HG03520 (cell line): ENCODE measurements around the gene TDRKH.

Experiments
- ATAC-seq: cut with Tn5 transposase; IDR thresholded peaks from one replicate; pipeline ENCODE4 v1.9.1; 2021; ENCODE audit warnings: mild to moderate bottlenecking, moderate library complexity; ENCODE audit not compliant: unreplicated experiment

The TDRKH gene

GRCh38 chr1:151823175-151823574 lies 32.9 kb upstream of the TDRKH start:
- ATAC-seq: no peak

- no peak for ATAC-seq
These were observed 32.1 kb upstream of the TDRKH start for GRCh38 chr1:151822404-151822803.

- no peak for ATAC-seq
These were observed 30.6 kb upstream of the TDRKH start for GRCh38 chr1:151820940-151821339.

GRCh38 chr1:151819976-151820623 lies 29.8 kb upstream of the TDRKH start:
- ATAC-seq: no peak

- ATAC-seq: no peak
These were observed 29.0 kb upstream of the TDRKH start for GRCh38 chr1:151819227-151819835.

DNA sequence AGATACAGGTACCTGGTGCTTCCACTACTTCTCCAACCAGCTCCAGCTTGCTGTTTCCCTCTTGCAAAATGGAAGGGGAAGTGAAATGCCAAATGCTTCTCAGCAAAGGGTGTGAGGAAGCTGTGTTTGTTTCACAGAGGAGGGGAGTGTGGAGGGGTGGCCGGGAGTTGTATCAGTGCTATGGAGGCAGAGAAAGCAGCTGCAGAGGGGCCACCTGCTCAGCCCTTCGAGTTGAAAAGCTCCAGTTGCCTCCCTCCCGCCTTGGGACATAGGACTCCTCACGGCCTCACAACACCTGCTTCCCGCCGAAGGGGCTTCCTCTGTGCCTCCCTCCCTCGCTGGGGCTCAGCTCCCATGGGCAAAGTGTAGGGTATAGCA lies 27.0 kb upstream of the TDRKH start:
- no peak for ATAC-seq

DNA sequence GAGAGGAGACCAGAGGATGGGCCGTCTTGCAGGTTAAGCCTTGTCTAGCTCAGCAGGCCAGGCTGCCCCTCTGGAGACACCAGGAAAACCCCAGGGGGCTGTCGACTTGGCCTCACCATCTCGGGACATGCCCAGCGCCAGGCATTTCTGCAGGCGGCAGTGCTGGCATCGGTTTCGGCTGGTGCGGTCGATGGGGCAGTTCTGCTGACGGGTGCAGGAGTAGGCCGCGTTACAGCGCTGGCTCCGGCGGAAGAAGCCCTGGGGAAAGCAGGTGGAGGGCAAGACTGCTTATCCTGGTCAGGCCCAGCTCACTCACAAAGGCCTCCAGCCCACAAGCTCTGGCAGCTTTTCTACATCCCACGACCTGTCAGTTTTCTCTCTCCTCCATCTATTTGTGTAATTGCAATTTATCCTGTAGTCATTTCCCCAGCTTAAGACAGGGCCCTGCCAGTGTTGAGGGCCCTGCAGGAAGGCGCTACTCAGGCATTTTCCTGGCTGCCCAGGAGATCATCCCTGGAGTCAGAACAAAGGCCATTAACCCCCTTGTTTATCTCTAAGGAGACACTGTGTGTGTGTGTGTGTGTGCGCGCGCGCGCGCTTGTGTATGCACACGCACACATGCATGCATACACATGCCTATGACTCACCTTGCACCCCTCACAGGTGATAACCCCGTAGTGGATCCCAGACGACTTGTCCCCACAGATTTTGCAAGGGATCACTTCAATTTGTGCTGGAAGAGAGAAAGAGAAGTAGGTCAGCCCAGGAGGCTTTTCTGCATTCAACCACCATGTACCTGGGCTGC lies 26.4 kb upstream of the TDRKH start:
- no peak for ATAC-seq

DNA sequence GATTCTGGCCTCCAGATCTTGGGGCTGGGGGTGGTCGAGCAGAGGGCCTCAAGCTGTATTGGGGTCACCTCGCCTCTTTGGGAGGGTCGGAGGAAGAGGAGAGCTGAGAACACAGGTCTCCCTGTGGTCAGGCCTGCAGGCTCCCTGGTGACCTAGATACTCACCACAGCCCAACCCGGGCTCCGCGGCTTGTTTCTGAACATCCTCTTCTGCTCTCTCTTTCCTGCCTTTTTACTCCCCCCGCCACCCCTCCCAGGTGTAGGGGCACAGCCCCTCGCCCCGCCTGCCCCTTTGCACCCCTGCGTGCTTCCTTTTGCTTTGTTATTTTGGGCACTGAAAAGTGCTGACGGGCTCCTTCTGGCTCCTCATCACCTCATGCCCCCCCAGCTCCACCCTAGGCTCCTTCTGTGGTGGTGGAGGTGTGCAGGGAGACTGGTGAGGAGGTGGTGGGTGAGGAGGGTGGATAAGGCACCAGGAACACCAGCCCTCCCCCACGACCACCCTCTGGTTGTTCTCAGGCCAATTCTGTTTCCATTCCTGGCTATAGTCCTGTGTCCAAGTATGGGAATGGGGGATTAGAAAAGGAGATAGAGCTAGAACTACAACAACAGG lies 25.5 kb upstream of the TDRKH start:
- no peak for ATAC-seq

DNA sequence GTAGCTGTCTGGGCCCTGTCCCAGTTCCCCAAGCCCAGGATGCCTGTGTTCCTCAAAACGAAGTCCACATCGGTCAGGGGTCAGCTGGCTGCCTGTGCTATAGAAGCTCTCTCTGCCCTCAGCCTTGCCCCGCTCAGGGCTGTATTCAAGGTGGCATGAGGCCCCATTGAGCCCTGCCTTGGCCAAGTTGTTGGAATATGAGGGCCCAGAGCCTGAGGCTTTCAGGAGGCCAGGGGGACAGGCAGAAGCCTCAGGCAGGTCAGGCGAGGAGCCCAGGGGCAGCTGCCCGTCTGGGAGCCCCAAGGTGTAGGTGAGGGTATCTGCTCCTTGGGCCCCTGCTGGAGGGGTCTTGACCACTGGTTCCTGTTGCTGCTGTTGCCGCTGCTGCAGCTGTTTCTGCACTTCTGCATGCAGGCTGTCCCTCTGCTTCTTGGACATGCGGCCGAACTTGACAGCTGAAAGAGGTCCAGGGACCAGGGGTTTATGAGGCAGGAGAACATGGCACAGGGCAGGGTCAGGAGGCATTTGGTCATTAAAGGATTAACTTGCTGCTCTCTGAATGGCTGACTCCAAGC lies 24.8 kb upstream of the TDRKH start:
- ATAC-seq: no peak

DNA sequence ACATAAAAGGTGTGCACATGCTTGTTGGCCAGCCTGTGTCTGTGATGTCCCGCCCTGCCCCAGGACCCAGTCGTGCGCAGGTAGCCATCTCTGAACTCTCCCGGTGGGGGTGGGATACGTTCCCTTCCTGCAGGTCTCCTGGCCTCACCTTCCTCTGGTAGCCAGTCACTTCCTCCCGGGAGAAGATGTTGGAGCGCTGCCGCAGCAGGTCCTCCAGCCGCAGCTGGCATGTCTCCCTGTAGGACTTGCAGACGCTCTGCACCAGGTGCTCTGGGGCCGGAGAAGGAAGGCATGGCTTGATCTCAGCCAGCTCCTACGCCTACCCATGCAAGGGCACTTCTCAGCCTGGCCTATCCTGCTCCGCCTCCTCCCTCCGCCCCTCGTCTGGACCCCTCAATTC lies 24.1 kb upstream of the TDRKH start:
- ATAC-seq: no peak

DNA sequence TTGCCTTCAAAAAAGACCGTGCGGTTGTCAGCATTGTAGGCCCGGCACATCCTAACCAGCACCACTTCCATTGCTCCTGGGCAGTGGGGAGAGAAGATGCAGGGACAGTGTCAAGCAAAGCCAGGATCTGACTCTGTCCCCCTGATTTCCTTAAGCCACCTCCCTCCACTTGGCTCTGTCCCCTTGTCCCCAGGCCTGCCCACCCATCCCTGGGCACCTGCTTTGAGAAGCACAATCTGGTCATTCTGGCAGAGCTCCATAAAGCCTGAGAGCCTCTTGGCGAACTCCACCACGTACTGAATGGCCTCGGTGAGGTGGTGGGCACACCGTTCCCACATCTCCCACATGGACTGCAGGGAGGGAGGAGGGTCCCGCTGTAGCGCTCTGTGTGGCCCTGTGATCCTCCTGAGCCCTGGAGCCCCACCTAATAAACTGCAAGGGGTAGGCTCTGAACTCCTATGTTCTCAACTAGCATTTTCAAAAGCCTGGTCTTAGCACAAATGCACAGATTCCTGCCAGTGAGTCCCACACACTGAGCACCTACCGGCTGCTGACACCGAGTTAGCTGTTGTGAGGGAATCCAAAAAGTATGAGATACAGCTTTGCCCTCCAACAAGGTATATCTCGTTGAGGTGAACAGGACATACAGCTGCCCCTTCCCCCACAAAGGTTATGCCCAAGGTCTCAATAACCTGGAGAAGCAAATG lies 23.1 kb upstream of the TDRKH start:
- no peak for ATAC-seq

DNA sequence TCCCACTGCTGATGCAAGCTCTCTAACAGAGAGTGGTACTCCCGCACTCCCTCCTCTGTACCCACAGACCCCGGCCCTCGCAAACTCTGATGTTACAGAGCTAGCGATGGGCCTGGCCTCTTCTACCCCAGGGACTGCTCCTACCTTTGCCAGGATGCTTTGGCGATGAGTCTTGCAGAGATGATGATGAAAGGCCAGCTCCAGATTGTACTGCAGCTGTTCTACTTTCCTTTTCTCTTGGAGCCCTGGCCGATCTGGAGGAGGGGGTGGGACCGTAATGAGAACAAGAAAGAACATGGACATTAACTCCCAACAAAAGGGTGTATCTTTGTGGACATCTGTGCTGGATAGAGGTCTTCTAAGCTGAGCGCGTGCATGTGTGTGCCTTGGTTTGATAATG lies 20.9 kb upstream of the TDRKH start:
- ATAC-seq: no peak

- no peak for ATAC-seq
These were observed 19.8 kb upstream of the TDRKH start for GRCh38 chr1:151809985-151810556.

- ATAC-seq: no peak
These were observed 19.1 kb upstream of the TDRKH start for GRCh38 chr1:151809290-151809984.

- no peak for ATAC-seq
These were observed 17.5 kb upstream of the TDRKH start for GRCh38 chr1:151807766-151808165.

DNA sequence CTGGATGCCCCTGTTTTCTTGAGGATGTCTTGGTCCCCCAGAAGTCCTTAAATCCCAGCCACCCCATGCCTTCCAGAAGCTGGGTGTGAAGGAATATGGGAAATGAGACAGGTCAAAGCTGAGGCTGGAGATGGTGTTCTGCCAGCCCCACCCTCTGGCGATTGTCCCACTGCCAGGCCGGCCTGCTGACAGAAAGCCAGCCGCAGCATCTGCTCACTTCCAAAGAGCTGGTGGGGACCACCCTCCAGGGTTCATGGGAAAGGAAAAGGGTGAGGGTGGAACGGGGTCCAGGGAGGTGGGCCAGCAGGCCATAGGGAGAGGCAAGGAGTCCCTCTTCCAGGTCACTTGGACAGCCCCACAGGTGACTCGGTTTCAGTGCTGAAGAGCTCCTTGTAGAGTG lies 16.8 kb upstream of the TDRKH start:
- ATAC-seq: no peak

GRCh38 chr1:151806170-151806569 lies 15.9 kb upstream of the TDRKH start:
- no peak for ATAC-seq

GRCh38 chr1:151805066-151805820 lies 14.9 kb upstream of the TDRKH start, which contains the start of gene LINGO4:
Gene LINGO4 (minus strand): TSS chr1:151805419. CDS start chr1:151802704, 2,715 bp downstream.
- ATAC-seq: no peak

DNA sequence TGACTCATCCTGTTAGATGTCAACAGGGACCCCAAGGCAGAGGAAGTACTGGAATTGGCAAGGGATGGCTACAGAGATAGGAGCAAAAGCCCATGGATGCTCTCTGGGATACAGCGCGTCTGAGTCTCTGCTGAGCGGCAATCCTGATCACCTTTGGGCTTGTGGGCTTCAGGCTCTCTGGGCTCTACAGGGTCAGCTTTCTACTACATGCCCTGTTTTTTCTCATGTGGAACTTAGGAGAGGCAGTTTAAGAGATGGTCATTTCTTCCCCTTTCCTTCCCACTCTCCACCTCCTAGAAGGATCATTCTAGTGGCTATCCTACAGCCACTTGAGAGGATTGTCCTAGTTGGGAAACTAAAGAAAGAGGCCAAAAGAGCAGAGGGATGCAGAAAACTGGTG lies 13.6 kb upstream of the TDRKH start:
- ATAC-seq: no peak
